DND-41 (cell line): ENCODE measurements around the gene GRID2.

Source experiments
- ATAC-seq: fragments of 200-7000 bp; cut with Tn5 transposase; 3 replicates; pipeline ENCODE4 v1.9.1; 2021; ENCODE audit warnings: low read depth; ENCODE audit not compliant: insufficient read depth
- DNase-seq: peaks from one replicate; pipeline ENCODE4 v3.0.0-alpha.2; 2020
- H2AFZ ChIP-seq: 2 replicates; pipeline ENCODE4 v1.6.0; 2012; ENCODE audit warnings: low read depth, low read length
- H3K27ac ChIP-seq: 2 replicates; pipeline ENCODE4 v1.5.1; 2012; ENCODE audit warnings: low read length, inconsistent platforms
- H3K27me3 ChIP-seq: fragments of 200-600 bp; sonication (generic); 2 replicates; pipeline ENCODE4 v1.6.0; 2012; ENCODE audit warnings: low read length, mild to moderate bottlenecking, inconsistent platforms; ENCODE audit not compliant: insufficient read depth, poor library complexity
- H3K36me3 ChIP-seq: 2 replicates; pipeline ENCODE4 v1.5.1; 2012; ENCODE audit warnings: low read length, inconsistent platforms; ENCODE audit not compliant: insufficient read depth
- H3K4me1 ChIP-seq: 2 replicates; pipeline ENCODE4 v1.5.1; 2012; ENCODE audit warnings: mild to moderate bottlenecking, low read length; ENCODE audit not compliant: insufficient read depth
- H3K4me2 ChIP-seq: 2 replicates; pipeline ENCODE4 v1.6.0; 2012; ENCODE audit warnings: mild to moderate bottlenecking, moderate library complexity, low read length, inconsistent platforms; ENCODE audit not compliant: insufficient read depth
- H3K4me3 ChIP-seq, 2 experiments: fragments of 200-600 bp in 1 of 2; shearing (Covaris generic) in 1 of 2; 2 replicates each; pipeline ENCODE4 v1.5.1; 2012 to 2016; ENCODE audit warnings: inconsistent platforms in 2 of 2, low read length in 2 of 2, mild to moderate bottlenecking in 2 of 2, low read depth in 1 of 2, moderate library complexity in 1 of 2
- H3K79me2 ChIP-seq: 2 replicates; pipeline ENCODE4 v1.6.0; 2012; ENCODE audit warnings: low read length, inconsistent platforms; ENCODE audit not compliant: insufficient read depth
- H3K9ac ChIP-seq: 2 replicates; pipeline ENCODE4 v1.6.0; 2012; ENCODE audit warnings: low read depth, mild to moderate bottlenecking, inconsistent platforms, low read length, moderate library complexity
- H3K9me3 ChIP-seq: 2 replicates; pipeline ENCODE4 v1.5.1; 2012; ENCODE audit warnings: low read length, moderate library complexity, mild to moderate bottlenecking, inconsistent platforms; ENCODE audit not compliant: insufficient read depth, severe bottlenecking
- H4K20me1 ChIP-seq: 2 replicates; pipeline ENCODE4 v1.6.0; 2012; ENCODE audit warnings: low read length; ENCODE audit not compliant: insufficient read depth
- CTCF ChIP-seq: IDR thresholded peaks from 2 replicates; pipeline ENCODE4 v1.5.1; 2012; ENCODE audit warnings: borderline replicate concordance, low read length, moderate library complexity, mild to moderate bottlenecking; ENCODE audit not compliant: poor library complexity, severe bottlenecking; ENCODE audit errors: extremely low read depth
- EZH2 ChIP-seq: IDR thresholded peaks from 3 replicates; pipeline ENCODE4 v1.6.1; 2012; ENCODE audit warnings: borderline replicate concordance, low read depth, mild to moderate bottlenecking, moderate library complexity, low read length, inconsistent platforms; ENCODE audit not compliant: severe bottlenecking

The GRID2 gene

DNA sequence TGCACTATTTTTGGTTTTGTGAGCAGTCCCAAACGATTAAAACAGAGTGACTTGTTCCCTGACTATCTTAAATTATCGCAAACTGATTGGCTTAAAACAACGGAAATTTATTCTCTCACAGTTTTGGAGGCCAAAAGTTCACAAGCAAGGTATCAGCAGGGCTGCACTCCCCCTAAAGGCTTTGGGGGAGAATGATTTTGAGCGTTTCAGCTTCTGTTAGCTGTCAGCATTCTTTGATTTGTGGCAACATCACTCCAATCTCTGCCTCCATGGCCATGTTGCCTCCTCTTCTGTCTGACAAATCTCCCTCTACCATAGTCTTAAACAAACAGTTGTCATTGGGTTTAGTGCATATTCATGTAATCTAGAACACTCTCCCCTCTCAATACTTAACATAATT, 1065.2 kb downstream of the GRID2 start:
- no peak overlapping the region for H2AFZ ChIP-seq
- no peaks in the 10 kb centered on the region for H3K27me3 ChIP-seq
- H3K36me3 ChIP-seq, result no peaks in the 10 kb centered on the region
- ATAC-seq (no peak), DNase-seq (no peak)
- H3K4me2 ChIP-seq, result no peak overlapping the region
- H3K4me3 ChIP-seq, result no peak overlapping the region
- no peak overlapping the region for H3K9ac ChIP-seq
- no peak overlapping the region for H3K27ac ChIP-seq
- no peaks in the 10 kb centered on the region for H3K4me1 ChIP-seq
- H3K79me2 ChIP-seq, result no peaks in the 10 kb centered on the region
- no peaks in the 10 kb centered on the region for H4K20me1 ChIP-seq
- TF ChIP-seq EZH2 (no peak), CTCF (no peak)
- no peaks in the 10 kb centered on the region for H3K9me3 ChIP-seq

DNA sequence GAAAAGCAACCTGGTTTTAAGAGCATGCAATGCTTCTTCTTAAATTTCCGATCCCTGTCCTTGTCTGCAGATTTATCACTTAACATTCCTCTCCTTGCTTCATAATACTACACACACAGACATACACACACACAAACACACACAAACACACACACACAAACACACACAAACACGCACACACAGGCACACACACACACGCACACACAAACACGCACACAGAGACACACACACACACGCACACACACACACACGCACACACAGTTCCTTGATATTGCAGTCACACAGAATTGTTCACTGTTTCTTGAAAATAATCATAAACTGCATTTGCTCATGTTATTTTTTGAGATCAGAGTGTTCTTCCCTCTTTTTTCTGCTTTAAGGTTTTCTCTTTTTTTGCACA, 1066.5 kb downstream of the GRID2 start:
- H4K20me1 ChIP-seq, result no peaks in the 10 kb centered on the region
- no peaks in the 10 kb centered on the region for H3K9me3 ChIP-seq
- H3K4me2 ChIP-seq, result no peak overlapping the region
- H3K79me2 ChIP-seq, result no peaks in the 10 kb centered on the region
- H3K36me3 ChIP-seq, result no peaks in the 10 kb centered on the region
- no peak overlapping the region for H2AFZ ChIP-seq
- DNase-seq (no peak), ATAC-seq (no peak)
- no peak overlapping the region for H3K9ac ChIP-seq
- H3K4me1 ChIP-seq, result no peaks in the 10 kb centered on the region
- TF ChIP-seq EZH2 (no peak), CTCF (no peak)
- no peak overlapping the region for H3K27ac ChIP-seq
- H3K4me3 ChIP-seq, result no peak overlapping the region
- no peaks in the 10 kb centered on the region for H3K27me3 ChIP-seq

DNA sequence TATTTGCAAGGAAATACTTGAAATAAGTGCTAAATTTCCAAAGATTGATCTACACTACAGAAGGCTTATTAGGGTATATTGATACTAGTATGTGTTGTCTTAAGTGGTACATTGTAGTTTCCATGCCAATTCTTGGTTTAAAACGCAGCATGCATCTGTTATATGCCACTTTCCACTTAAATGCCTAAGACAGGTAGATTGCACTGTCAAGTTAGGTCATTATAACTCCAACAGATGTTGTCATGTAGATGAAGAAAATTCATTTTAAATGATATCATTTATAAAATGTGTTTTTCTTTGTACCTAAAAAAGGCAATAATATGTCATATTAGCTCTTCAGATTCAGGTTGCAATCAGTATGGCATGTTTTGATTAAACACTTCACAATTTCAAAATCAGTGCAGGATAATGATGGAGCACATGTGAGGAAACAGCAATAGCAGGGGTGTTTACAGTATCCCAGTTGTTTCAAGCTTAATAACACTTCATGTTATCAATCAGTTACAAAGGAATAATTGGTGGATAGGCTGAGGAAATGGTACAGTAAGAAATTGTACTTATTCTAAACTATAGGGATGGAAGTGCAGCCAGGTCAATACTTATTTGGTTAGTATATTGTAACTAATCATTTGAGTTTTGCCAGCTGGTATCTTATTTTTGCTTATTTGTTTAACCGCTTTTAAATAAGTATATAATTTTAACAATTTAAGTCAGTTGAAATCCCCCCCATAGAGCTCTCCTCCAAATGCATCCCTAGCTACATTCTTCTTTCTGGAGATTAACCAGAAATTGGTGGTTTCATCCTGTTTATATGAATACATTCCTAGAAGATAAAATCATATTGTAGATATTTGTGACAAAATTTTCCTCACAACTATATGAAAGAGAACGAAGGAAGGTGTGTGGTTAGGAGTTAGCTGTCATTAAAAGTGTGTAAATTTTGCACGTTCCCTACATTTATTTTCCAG, 1070.4 kb downstream of the GRID2 start:
- no peaks in the 10 kb centered on the region for H3K79me2 ChIP-seq
- no peak for DNase-seq
- H3K4me3 ChIP-seq, result no peak overlapping the region
- no peaks in the 10 kb centered on the region for H3K27me3 ChIP-seq
- H4K20me1 ChIP-seq, result no peaks in the 10 kb centered on the region
- no peak overlapping the region for H3K27ac ChIP-seq
- H3K9me3 ChIP-seq, result no peaks in the 10 kb centered on the region
- TF ChIP-seq EZH2 (no peak), CTCF (no peak)
- no peaks in the 10 kb centered on the region for H3K36me3 ChIP-seq
- H3K4me2 ChIP-seq, result no peak overlapping the region
- H2AFZ ChIP-seq, result no peak overlapping the region
- no peak for ATAC-seq
- no peak overlapping the region for H3K9ac ChIP-seq
- H3K4me1 ChIP-seq, result no peaks in the 10 kb centered on the region
